HG03565 (cell line): ENCODE measurements around the gene DIAPH1.
A peak's percentile ranks its signal among the peaks of the same experiment; 100 is the strongest.

Source experiments
- ATAC-seq: cut with Tn5 transposase; IDR thresholded peaks from one replicate; pipeline ENCODE4 v1.9.1; 2021; ENCODE audit warnings: mild to moderate bottlenecking, moderate library complexity; ENCODE audit not compliant: unreplicated experiment

The DIAPH1 gene

DNA sequence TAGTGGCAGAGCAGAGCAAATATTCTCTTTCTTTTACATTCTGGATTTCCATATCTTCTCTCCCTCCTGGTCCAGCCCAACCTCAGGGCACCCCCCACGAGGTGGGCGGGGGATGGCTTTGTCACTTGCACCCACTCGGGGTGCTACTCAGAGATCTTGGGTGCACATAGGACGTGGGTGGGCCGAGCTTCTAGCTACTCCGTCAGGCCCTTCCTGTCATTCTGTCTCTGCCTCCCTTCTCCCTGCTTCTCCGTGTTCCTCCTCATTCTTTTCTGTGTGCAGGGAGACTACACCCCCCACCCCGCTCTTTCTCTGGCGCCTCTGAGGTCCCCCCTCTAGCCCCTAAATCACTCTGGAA lies 110.4 kb downstream of the DIAPH1 start:
- ATAC-seq: no peak

- peak; percentile 36 for ATAC-seq
These were observed 111.3 kb downstream of the DIAPH1 start for GRCh38 chr5:141507387-141508091.

GRCh38 chr5:141506381-141507155 lies 112.2 kb downstream of the DIAPH1 start:
- no peak for ATAC-seq

DNA sequence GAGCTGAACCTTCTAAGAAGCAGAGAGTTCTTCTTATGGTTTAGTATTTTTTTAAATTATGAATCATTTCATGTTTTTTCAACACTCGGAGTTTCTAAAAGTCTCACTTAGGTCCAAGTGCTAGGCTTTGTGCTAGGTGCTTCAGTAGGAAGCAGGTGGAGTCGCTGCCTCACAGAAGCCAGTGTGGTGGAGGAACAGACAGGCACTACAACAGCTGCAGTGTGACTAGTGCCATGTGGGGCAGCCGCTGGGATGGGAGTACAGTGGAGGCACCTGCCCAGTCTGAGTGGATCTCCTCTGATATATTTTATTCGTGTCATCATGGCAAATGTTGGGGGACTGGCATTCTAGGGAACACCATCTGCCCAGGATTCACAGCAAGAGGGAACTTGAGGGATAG lies 114.6 kb downstream of the DIAPH1 start:
- ATAC-seq: no peak

DNA sequence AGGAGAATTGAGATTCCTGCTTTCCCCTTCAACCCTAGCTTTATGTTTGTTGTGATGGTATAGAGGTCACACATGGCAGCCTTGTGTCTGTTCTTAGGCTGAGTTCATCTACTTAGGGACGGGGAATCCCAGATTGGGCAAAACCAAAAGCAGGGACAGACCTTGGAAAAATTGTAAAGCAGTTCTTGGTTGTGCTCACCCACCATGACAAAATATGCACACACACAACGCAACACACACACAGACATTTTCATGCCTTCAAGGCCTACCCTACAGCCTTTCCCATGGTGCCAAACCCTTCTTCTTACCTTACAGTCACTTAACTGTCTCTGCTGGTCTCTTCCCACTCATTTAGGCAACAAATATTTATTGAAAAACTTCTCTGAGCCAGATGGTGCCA lies 115.1 kb downstream of the DIAPH1 start:
- no peak for ATAC-seq

- no peak for ATAC-seq
These were observed 117.0 kb downstream of the DIAPH1 start for GRCh38 chr5:141501761-141502160.

GRCh38 chr5:141496038-141496437 lies 122.8 kb downstream of the DIAPH1 start:
- ATAC-seq: no peak

DNA sequence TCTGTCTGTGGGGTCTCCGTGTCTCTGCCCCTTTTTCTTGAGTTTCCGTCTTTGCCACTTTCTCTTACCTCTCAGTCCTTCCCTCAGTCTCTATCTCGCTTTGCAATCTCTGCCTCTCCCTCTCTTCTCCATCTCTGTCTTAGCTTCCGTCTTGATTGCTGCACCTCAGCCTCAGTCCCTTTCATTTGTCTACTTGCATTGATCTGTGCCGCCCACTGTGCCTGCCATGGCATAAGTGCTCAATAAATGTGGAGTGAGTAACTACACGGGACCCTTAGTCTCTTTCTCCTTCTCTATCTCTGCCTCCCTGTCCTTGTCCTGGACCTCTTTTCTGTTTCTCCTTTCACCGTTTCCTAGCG lies 123.4 kb downstream of the DIAPH1 start:
- no peak for ATAC-seq

GRCh38 chr5:141494761-141495452 lies 123.9 kb downstream of the DIAPH1 start:
- no peak for ATAC-seq

- ATAC-seq: no peak
These were observed 125.0 kb downstream of the DIAPH1 start for GRCh38 chr5:141493500-141494422.

DNA sequence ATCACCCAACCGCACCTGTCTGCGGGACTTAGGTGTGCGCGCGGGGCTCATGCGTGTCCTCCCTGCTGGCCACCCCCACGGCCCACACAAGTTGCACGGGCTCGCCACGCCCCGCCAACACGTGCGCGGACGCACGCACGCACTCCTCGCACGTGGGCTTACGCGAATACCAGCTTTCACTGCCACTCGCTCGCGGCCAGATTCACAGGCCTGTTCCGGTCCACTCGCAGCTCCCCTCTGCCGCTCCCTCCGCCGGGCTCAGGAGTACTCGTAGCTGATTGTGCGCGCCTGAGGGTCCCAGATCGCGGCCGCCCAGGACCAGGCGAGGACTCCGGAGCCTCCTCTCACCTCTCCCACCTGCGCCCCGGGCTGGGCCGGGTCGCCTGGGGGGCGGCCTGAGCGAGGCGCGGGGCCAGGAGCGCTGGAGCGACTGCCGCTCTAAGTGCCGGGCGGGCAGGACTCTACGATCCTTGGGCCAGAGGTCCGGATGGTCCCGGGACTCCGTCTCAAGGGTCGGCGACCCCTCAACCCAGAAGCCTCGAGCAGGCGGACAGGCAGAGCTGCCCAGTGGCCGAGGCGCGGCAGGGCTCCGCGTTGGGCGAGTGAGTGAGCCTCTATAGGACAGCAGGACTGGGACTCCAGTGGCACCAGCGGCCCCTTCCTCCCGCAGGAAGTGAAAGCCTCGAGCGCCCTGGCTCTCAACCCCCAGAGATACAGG lies 126.5 kb downstream of the DIAPH1 start:
- ATAC-seq: no peak

GRCh38 chr5:141491323-141492167 lies 127.3 kb downstream of the DIAPH1 start:
- ATAC-seq: no peak

GRCh38 chr5:141490771-141491170 lies 128.0 kb downstream of the DIAPH1 start:
- ATAC-seq: no peak

GRCh38 chr5:141490271-141490670 lies 128.5 kb downstream of the DIAPH1 start:
- no peak for ATAC-seq

DNA sequence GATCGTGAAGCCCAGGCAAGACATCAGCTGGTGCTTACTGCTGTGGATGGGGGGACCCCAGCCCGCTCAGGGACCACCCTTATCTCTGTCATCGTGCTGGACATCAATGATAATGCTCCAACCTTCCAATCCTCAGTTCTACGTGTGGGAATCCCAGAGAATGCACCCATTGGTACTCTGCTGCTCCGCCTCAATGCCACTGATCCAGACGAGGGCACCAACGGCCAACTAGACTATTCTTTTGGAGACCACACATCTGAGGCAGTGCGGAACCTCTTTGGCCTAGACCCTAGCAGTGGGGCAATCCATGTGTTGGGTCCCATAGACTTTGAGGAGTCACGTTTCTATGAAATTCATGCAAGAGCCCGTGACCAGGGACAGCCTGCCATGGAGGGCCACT lies 129.0 kb downstream of the DIAPH1 start:
- no peak for ATAC-seq

DNA sequence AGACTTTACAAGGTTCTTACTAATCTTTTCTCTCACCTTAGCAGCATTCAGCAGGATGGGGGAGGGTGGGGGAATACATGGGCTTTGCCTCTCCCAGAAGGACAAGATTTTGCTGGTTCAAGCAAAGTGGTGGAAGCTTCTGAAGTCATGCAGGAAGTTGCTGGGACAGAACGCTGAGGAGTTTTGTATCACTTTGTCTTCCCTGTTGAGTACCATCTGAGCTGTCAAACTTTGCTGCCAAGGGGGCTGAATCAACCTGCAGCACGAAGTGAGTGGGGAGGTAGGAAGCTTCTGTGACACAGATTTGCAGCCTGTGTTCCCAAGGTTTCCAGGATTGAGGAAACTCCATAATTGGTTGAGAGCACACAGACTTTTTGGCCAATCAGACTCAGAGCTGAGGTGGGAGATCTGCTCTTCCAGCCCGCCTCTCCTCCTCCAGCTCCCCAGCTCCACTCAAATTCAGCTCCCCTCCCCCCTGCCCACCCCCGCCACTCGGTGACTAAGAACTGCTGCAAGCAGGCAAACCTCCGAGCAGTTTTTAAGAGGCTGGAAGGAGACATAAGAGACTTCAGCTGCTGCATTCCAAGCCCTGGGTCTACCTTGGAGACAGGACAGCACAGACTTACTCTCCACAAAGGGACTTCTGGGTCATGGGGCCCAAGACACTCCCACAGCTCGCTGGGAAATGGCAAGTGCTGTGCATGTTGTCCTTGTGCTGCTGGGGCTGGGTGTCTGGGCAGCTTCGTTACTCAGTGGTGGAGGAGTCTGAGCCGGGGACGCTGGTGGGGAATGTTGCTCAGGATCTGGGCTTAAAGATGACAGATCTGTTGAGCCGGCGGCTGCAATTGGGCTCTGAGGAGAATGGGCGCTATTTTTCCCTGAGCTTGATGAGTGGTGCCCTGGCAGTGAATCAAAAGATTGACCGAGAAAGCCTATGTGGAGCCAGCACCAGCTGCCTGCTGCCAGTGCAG lies 129.9 kb downstream of the DIAPH1 start, which contains the start of gene PCDHGC5:
PCDHGC5 (plus strand) TSS at position 491 of the 971 bp plus-strand sequence; CDS start at position 651, 160 bp downstream.
- ATAC-seq: no peak

- ATAC-seq: no peak
These were observed 131.7 kb downstream of the DIAPH1 start for GRCh38 chr5:141487131-141487530.

- no peak for ATAC-seq
These were observed 132.7 kb downstream of the DIAPH1 start for GRCh38 chr5:141486091-141486490.
